Kidney epithelial cell (primary cell): ENCODE measurements around the gene DYRK1A. TPM values are rescaled to one million over a fixed set of nuclear protein-coding genes. Genes with fewer than 3 reads are reported as not detected.
"Not testable (repeated sequence)": the region's sequence is repeated elsewhere in the genome, so short reads cannot be mapped to it uniquely, and the experiment has no call there.

Source experiments
- DNase-seq: peaks from one replicate; pipeline ENCODE4 v3.0.0-alpha.2; 2010; ENCODE audit warnings: low read depth
- H3K27me3 ChIP-seq: 2 replicates; pipeline ENCODE4 v1.6.0; 2011; ENCODE audit warnings: low read length; ENCODE audit not compliant: control insufficient read depth, insufficient read depth
- H3K36me3 ChIP-seq: 2 replicates; pipeline ENCODE4 v1.5.1; 2011; ENCODE audit warnings: low read length; ENCODE audit not compliant: control insufficient read depth, insufficient read depth
- H3K4me3 ChIP-seq: 2 replicates; pipeline ENCODE4 v1.5.1; 2011; ENCODE audit warnings: low read depth, mild to moderate bottlenecking, control low read depth, low read length
- total RNA-seq: library from RNA; depleted of rRNA; stranded (reverse); fragments of >200 nt; gene quantifications from 2 replicates; pipeline ENCODE4 v1.2.3, GENCODE V29; 2015
- TF ChIP-seq, protein P1 (sequence below): IDR thresholded peaks from 2 replicates; pipeline ENCODE4 v1.5.1; 2011; ENCODE audit warnings: mild to moderate bottlenecking, moderate library complexity, low read length, control low read depth, inconsistent platforms; ENCODE audit not compliant: insufficient read depth, poor library complexity, severe bottlenecking

Gene DYRK1A
- total RNA-seq, 1 donor from 2014 or later = 53.1 TPM

DNA sequence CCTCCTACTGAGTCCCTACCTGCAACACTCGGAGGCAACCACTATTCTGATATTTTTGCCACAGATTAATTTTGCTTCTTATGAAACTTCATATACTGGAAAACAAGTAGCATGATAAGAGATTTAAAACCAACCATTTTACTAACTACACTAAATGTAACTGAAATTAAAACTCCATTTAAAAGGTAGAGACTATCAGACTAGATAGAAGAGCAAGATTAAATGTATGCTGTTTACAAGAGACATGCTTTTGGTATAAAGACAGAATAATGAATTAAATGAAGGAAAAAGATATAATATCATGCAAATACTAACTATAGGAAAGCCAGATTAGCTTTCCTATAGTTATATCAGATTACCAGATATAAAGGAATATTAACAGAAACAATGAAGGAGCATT is 175.9 kb downstream of the DYRK1A start:
- TF ChIP-seq, protein P1, sequence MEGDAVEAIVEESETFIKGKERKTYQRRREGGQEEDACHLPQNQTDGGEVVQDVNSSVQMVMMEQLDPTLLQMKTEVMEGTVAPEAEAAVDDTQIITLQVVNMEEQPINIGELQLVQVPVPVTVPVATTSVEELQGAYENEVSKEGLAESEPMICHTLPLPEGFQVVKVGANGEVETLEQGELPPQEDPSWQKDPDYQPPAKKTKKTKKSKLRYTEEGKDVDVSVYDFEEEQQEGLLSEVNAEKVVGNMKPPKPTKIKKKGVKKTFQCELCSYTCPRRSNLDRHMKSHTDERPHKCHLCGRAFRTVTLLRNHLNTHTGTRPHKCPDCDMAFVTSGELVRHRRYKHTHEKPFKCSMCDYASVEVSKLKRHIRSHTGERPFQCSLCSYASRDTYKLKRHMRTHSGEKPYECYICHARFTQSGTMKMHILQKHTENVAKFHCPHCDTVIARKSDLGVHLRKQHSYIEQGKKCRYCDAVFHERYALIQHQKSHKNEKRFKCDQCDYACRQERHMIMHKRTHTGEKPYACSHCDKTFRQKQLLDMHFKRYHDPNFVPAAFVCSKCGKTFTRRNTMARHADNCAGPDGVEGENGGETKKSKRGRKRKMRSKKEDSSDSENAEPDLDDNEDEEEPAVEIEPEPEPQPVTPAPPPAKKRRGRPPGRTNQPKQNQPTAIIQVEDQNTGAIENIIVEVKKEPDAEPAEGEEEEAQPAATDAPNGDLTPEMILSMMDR = no peak
- peaks cover 6% of the 10 kb centered on the region for H3K27me3 ChIP-seq
- no peaks in the 10 kb centered on the region for H3K36me3 ChIP-seq
- DNase-seq = no peak
- H3K4me3 ChIP-seq = no peak overlapping the region

DNA sequence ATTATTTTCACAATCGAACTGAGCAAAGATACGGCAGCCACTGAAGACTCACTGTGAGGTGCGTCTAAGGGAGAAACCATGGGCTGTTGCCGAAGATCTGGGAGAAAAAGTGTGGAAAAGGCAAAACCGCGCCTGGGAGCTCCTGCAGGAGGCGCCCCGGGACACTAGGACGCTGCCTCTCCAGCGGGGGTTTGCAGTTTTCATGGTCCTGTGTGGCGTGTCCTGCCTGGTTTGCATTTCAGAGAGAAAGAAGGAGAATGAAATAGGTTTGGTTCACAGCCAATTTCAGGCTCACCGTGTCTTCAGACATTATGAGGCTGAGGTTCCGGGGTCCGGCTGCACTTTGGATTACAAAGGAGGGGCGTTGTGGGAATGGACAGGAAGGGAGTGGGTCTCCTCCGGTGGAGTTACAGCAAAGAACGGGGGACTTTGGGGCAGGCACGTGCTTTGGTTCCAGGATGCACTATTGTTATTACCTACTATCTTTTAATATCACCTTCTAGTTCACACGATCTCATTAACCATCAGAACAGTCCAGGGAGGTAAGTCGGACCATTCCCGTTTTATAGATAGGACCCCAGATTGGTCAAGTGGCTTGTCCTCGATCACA is 179.8 kb downstream of the DYRK1A start:
- Histone ChIP-seq H3K27me3 (peaks cover 8% of the 10 kb centered on the region), H3K36me3 (no peaks in the 10 kb centered on the region), H3K4me3 (no peak overlapping the region)
- TF ChIP-seq, protein P1 = peak; percentile 4
- DNase-seq = no peak

- Histone ChIP-seq H3K4me3 (no peak overlapping the region), H3K27me3 (peaks cover 11% of the 10 kb centered on the region), H3K36me3 (no peaks in the 10 kb centered on the region)
- TF ChIP-seq, protein P1 = no peak
- DNase-seq = peak; percentile 54
Measured at GRCh38 chr21:37546949-37547614, 180.5 kb downstream of the DYRK1A start.

DNA sequence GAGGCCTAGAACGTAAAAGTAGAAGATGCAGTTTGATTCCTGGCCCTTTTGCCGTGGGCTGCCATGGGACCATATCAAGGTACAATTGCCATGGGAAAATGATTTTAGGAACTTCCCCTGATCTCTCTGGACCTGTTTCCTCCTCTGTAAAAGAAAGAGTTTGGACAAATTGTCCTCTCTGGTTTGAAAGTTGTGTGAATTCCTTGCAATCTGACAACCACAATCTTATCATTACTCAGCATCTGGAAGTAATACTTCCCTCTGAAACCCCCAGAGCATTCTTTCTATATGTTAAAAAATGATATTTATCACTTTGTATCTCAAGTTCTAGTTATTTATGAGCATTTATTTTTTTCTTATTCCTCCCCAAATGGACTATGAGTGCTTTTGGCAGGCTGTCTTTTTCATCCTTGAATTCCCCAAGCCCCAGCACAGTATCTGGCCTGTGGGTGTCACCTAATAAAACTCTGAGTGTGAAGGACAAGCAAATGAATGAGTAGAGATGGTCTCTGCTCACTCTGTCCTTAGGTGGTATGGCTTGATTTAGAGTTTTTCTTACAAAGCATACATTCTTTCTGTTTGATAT is 181.1 kb downstream of the DYRK1A start:
- Histone ChIP-seq H3K4me3 (no peak overlapping the region), H3K27me3 (peaks cover 14% of the 10 kb centered on the region), H3K36me3 (no peaks in the 10 kb centered on the region)
- TF ChIP-seq, protein P1 = no peak
- DNase-seq = no peak

DNA sequence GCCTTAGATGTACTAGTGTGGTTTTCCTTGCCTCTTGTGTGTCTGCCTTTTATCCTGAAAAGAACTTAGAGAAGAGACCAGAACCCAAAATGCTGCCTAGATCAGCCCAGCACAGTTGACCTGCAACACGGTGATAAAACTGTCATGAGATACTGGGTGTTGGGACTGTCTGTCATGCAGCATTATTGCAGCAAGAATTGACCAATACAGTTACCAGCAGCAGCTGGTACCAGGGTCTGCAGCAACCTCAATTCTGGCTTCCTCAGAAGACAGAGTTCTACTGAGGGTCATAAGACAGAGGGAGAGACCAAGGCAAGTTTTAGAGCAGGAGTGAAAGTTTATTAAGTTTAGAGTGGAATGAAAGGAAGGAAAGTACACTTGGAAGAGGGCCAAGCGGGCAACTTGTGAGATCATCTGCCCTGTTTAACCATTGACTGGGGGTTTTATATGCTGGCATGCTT is 182.0 kb downstream of the DYRK1A start:
- TF ChIP-seq, protein P1 = no peak
- no peak for DNase-seq
- Histone ChIP-seq H3K36me3 (no peaks in the 10 kb centered on the region), H3K27me3 (peaks cover 19% of the 10 kb centered on the region), H3K4me3 (no peak overlapping the region)

DNA sequence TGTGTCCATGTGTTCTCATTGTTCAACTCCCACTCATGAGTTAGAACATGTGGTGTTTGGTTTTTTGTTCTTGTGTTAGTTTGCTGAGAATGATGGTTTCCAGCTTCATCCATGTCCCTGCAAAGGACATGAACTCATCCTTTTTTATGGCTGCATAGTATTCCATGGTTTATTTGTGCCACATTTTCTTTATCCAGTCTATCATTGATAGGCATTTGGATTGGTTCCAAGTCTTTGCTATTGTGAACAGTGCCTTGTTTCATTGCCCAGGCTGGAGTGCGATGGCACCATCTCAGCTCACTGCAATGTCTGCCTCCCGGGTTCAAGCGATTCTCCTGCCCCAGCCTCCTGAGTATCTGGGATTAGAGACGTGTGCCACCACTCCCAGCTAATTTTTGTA is 183.2 kb downstream of the DYRK1A start:
- H3K36me3 ChIP-seq, H3K4me3 ChIP-seq, DNase-seq: not testable (repeated sequence)
- H3K27me3 ChIP-seq = peaks cover 17% of the 10 kb centered on the region
